ENCODE measurements around the gene RPS6KA5. TPM values are rescaled to one million over a fixed set of nuclear protein-coding genes. Genes with fewer than 3 reads are reported as not detected.

Gene RPS6KA5
- total and polyA plus RNA-seq, 9 of the 15 experiments (the other 6 are each of a cell fraction or from before 2014, with no cell fraction given) = 0.88 to 7.7 (median 4.7) TPM

GRCh38 chr14:90837355-90837754, 223.1 kb downstream of the RPS6KA5 start:
- no peak overlapping the region for H2AFZ ChIP-seq (ENCODE audit: low read depth, low read length)
- H3K36me3 ChIP-seq (ENCODE audit: control insufficient read depth, insufficient read depth, low read length) = no peaks in the 10 kb centered on the region
- no TSS peak for BruUV-seq (replicated peaks)
- no peak overlapping the region for H3K27ac ChIP-seq (ENCODE audit: extremely low read depth, low read depth, low read length)
- CTCF ChIA-PET (ENCODE audit: low intra/inter-chr PET ratio) = no interaction called here
- FAIRE-seq (no peak), DNase-seq (ENCODE audit: extremely low read depth in 1 of 4, low spot score in 3 of 4) (no peak), ATAC-seq (no peak)
- no peak overlapping the region for H3K9ac ChIP-seq (ENCODE audit: insufficient read depth in 1 of 2, low read depth in 2 of 2, low read length in 2 of 2)
- peaks cover 4 to 5% of the 10 kb centered on the region in 2 experiments; a peak in 3 of 5 replicates for H3K4me1 ChIP-seq (replicated peaks in 1 of 2; ENCODE audit: control insufficient read depth in 2 of 2, insufficient read depth in 2 of 2, low read length in 2 of 2)
- no peaks in the 10 kb centered on the region for H4K20me1 ChIP-seq (replicated peaks; ENCODE audit: control insufficient read depth, insufficient read depth, low read length)
- no peaks in the 10 kb centered on the region for H3K79me2 ChIP-seq (ENCODE audit: control insufficient read depth, insufficient read depth, low read length)
- WGBS (ENCODE audit: insufficient coverage, low coverage, missing lambda C conversion rate) = 54% methylated on average over 9 of the region's 9 CpGs
- no peak overlapping the region for H3K4me3 ChIP-seq
- POLR2A ChIA-PET = no interaction called here
- intact Hi-C loops (cut with micrococcal nuclease) = no loop called here
- H3K9me1 ChIP-seq (ENCODE audit: control insufficient read depth, insufficient read depth, low read length) = no peaks in the 10 kb centered on the region
- TF ChIP-seq CTCF (IDR thresholded peaks at IDR 0.05 in 2 of 3, conservative IDR thresholded peaks at IDR 0.05 in 1 of 3; ENCODE audit: insufficient read depth in 2 of 3, low read depth in 1 of 3, low read length in 3 of 3) (no peak), ARID1B (IDR thresholded peaks at IDR 0.05) (no peak), CHD1 (IDR thresholded peaks at IDR 0.05; ENCODE audit: low read length) (no peak), SAFB2 (IDR thresholded peaks at IDR 0.05; ENCODE audit: borderline replicate concordance, low read depth, low read length, severe bottlenecking) (no peak), ZNF695 (CRISPR knock-in tag; IDR thresholded peaks at IDR 0.05) (no peak), HNRNPK (IDR thresholded peaks at IDR 0.05; ENCODE audit: low read depth, low read length, poor library complexity, severe bottlenecking) (no peak), ARID3B (CRISPR knock-in tag; IDR thresholded peaks at IDR 0.05; ENCODE audit: borderline replicate concordance) (no peak), KAT7 (CRISPR knock-in tag; IDR thresholded peaks at IDR 0.05; ENCODE audit: borderline replicate concordance) (no peak), SRSF3 (IDR thresholded peaks at IDR 0.05; ENCODE audit: insufficient read depth, low read length) (no peak), ZNF589 (CRISPR knock-in tag; IDR thresholded peaks at IDR 0.05; ENCODE audit: low read depth) (no peak), MXI1 (IDR thresholded peaks at IDR 0.05; ENCODE audit: low read depth, low read length) (no peak)
- in situ Hi-C loops (cut with MboI) = no loop called here
- H3K9me3 ChIP-seq (replicated peaks; ENCODE audit: control insufficient read depth, insufficient read depth, low read depth, low read length) = no peaks in the 10 kb centered on the region
- H3K27me3 ChIP-seq (ENCODE audit: control insufficient read depth in 2 of 2, insufficient read depth in 2 of 2, low read length in 2 of 2) = no peaks in the 10 kb centered on the region
- no peak overlapping the region for H3K4me2 ChIP-seq (ENCODE audit: insufficient read depth, low read length)
